Measurements from ENCODE around the gene TBCA.
"Not testable (repeated sequence)": the region's sequence is repeated elsewhere in the genome, so short reads cannot be mapped to it uniquely, and the experiment has no call there.

Gene TBCA

GRCh38 chr5:77709340-77709739, 66.8 kb downstream of the TBCA start:
- DNase-seq (ENCODE audit: low spot score): no peak

- no peak for DNase-seq (ENCODE audit: low spot score)
Measured at GRCh38 chr5:77707791-77708190, 68.3 kb downstream of the TBCA start.

GRCh38 chr5:77699569-77699968, 76.6 kb downstream of the TBCA start:
- not testable (repeated sequence) for DNase-seq (ENCODE audit: low spot score)

GRCh38 chr5:77698920-77699319, 77.2 kb downstream of the TBCA start:
- no peak for DNase-seq (ENCODE audit: low spot score)

- no peak for DNase-seq (ENCODE audit: low spot score)
Measured at GRCh38 chr5:77697692-77698091, 78.4 kb downstream of the TBCA start.

- peak; percentile 31 for DNase-seq (ENCODE audit: low spot score)
Measured at GRCh38 chr5:77696120-77696519, 80.0 kb downstream of the TBCA start.

- DNase-seq (ENCODE audit: low spot score): no peak
Measured at GRCh38 chr5:77693913-77694312, 82.2 kb downstream of the TBCA start.

GRCh38 chr5:77683171-77683732, 92.9 kb downstream of the TBCA start:
- no peak for DNase-seq (ENCODE audit: low spot score)

- no peak for DNase-seq (ENCODE audit: low spot score)
Measured at GRCh38 chr5:77670526-77670925, 105.6 kb downstream of the TBCA start.

GRCh38 chr5:77669677-77670076, 106.5 kb downstream of the TBCA start:
- no peak for DNase-seq (ENCODE audit: low spot score)

- no peak for DNase-seq (ENCODE audit: low spot score)
Measured at GRCh38 chr5:77663090-77663863, 112.9 kb downstream of the TBCA start.

GRCh38 chr5:77662635-77663034, 113.5 kb downstream of the TBCA start:
- peak; percentile 63 for DNase-seq (ENCODE audit: low spot score)

- DNase-seq (ENCODE audit: low spot score): no peak
Measured at GRCh38 chr5:77658662-77659061, 117.5 kb downstream of the TBCA start.

GRCh38 chr5:77651343-77651742, 124.8 kb downstream of the TBCA start:
- no peak for DNase-seq (ENCODE audit: low spot score)

- DNase-seq (ENCODE audit: low spot score): no peak
Measured at GRCh38 chr5:77650686-77651085, 125.5 kb downstream of the TBCA start.

GRCh38 chr5:77649776-77650175, 126.4 kb downstream of the TBCA start:
- DNase-seq (ENCODE audit: low spot score): no peak

GRCh38 chr5:77645995-77646639, 130.0 kb downstream of the TBCA start:
- DNase-seq (ENCODE audit: low spot score): no peak

- DNase-seq (ENCODE audit: low spot score): no peak
Measured at GRCh38 chr5:77645158-77645994, 130.8 kb downstream of the TBCA start.

- DNase-seq (ENCODE audit: low spot score): no peak
Measured at GRCh38 chr5:77644371-77645157, 131.6 kb downstream of the TBCA start.

GRCh38 chr5:77643654-77644370, 132.3 kb downstream of the TBCA start:
- DNase-seq (ENCODE audit: low spot score): no peak

Data from activated CD4-positive, alpha-beta T cell treated with anti-CD3 and anti-CD28 coated beads, Interleukin-2, Interleukin-4, amounts not matched to agents 100 ng/mL and 50 ng/mL, durations not matched to agents 16 hours and 8 hours (primary cell).